Suprapubic skin (tissue), 4 donors: ENCODE results near the gene HSPB6. TPM values are rescaled to one million over a fixed set of nuclear protein-coding genes. Genes with fewer than 3 reads are reported as not detected.

Experiments
- DNase-seq, 2 donors: peaks; one replicate each; pipeline ENCODE4 v3.0.0-alpha.2; 2019; ENCODE audit warnings: low spot score in 2 of 2
- H3K27ac ChIP-seq: fragments of 200-600 bp; sonication (generic); one replicate; pipeline ENCODE4 v1.5.1; 2019
- H3K27me3 ChIP-seq: fragments of 200-600 bp; sonication (generic); one replicate; pipeline ENCODE4 v1.5.1; 2019
- H3K36me3 ChIP-seq: fragments of 200-600 bp; sonication (generic); one replicate; pipeline ENCODE4 v1.5.1; 2019
- H3K4me1 ChIP-seq: fragments of 200-600 bp; sonication (generic); one replicate; pipeline ENCODE4 v1.5.1; 2019
- H3K4me3 ChIP-seq: fragments of 200-600 bp; sonication (generic); one replicate; pipeline ENCODE4 v1.5.1; 2019; ENCODE audit warnings: mild to moderate bottlenecking
- H3K9me3 ChIP-seq: fragments of 200-600 bp; sonication (generic); one replicate; pipeline ENCODE4 v1.5.1; 2019
- CTCF ChIP-seq, 2 donors: fragments of 200-600 bp in 1 of 2; fragments of 450-650 bp in 1 of 2; sonication (generic) in 1 of 2; IDR thresholded peaks; one replicate each; pipeline ENCODE4 v1.5.1; 2016 to 2019; ENCODE audit warnings: antibody characterized with exemption in 2 of 2, mild to moderate bottlenecking in 1 of 2, moderate library complexity in 1 of 2
- EP300 ChIP-seq: sonication (generic); formaldehyde crosslinking; IDR thresholded peaks from one replicate; pipeline ENCODE4 v1.6.1; 2017; ENCODE audit warnings: antibody characterized with exemption
- POLR2A ChIP-seq, 2 donors: fragments of 450-650 bp; IDR thresholded peaks; one replicate each; pipeline ENCODE4 v1.6.1; 2017; ENCODE audit warnings: antibody characterized with exemption in 2 of 2, mild to moderate bottlenecking in 2 of 2, moderate library complexity in 2 of 2
- POLR2AphosphoS5 ChIP-seq, 3 donors: sonication (generic); formaldehyde crosslinking; IDR thresholded peaks; one replicate each; pipeline ENCODE4 v1.6.1; 2017; ENCODE audit warnings: antibody characterized with exemption in 3 of 3
- WGBS: methylation state at CpG from one replicate; pipeline ENCODE4 v1.1.5; 2018; 5-methylcytosine and 5-hydroxymethylcytosine counted together
- total RNA-seq, 4 donors: library from RNA; depleted of rRNA; stranded (reverse); fragments of >200 nt; gene quantifications; one replicate each; pipeline ENCODE4 v1.1.0, GENCODE V29; 2016

HSPB6 gene
- total RNA-seq, 4 donors from 2014 or later, result 4.1 to 13.4 (median 5.5) TPM

GRCh38 chr19:35783469-35784434 lies 26.9 kb upstream of the HSPB6 start:
- no peaks in the 10 kb centered on the region for H3K27me3 ChIP-seq
- H3K9me3 ChIP-seq, result no peaks in the 10 kb centered on the region
- H3K36me3 ChIP-seq, result peaks cover 56% of the 10 kb centered on the region
- no peaks in the 10 kb centered on the region for H3K4me1 ChIP-seq
- DNase-seq, result no peak
- no peak for TF ChIP-seq POLR2AphosphoS5 (IDR thresholded peaks at IDR 0.05)
- TF ChIP-seq EP300, result no peak
- TF ChIP-seq CTCF (IDR thresholded peaks at IDR 0.05), result no peak
- TF ChIP-seq POLR2A (IDR thresholded peaks at IDR 0.05), result no peak
- no peak overlapping the region for H3K27ac ChIP-seq
- 85% methylated on average over 27 of the region's 28 CpGs for WGBS
- H3K4me3 ChIP-seq, result no peak overlapping the region

GRCh38 chr19:35782589-35782988 lies 25.8 kb upstream of the HSPB6 start:
- Histone ChIP-seq H3K27ac (no peak overlapping the region), H3K9me3 (no peaks in the 10 kb centered on the region), H3K4me3 (no peak overlapping the region), H3K27me3 (no peaks in the 10 kb centered on the region), H3K4me1 (no peaks in the 10 kb centered on the region), H3K36me3 (peaks cover 56% of the 10 kb centered on the region)
- WGBS, result 96% methylated on average over 8 of the region's 12 CpGs
- peak in 1 of 2 donors; percentile 60 for DNase-seq
- TF ChIP-seq CTCF (IDR thresholded peaks at IDR 0.05) (no peak), POLR2A (IDR thresholded peaks at IDR 0.05) (no peak), POLR2AphosphoS5 (IDR thresholded peaks at IDR 0.05) (no peak), EP300 (no peak)

- 87% methylated on average over 9 of the region's 9 CpGs for WGBS
- no peak for DNase-seq
- Histone ChIP-seq H3K36me3 (peaks cover 53% of the 10 kb centered on the region), H3K4me1 (no peaks in the 10 kb centered on the region), H3K27ac (no peak overlapping the region), H3K4me3 (no peak overlapping the region), H3K27me3 (no peaks in the 10 kb centered on the region), H3K9me3 (no peaks in the 10 kb centered on the region)
- TF ChIP-seq EP300 (no peak), POLR2AphosphoS5 (IDR thresholded peaks at IDR 0.05) (no peak), CTCF (IDR thresholded peaks at IDR 0.05) (no peak), POLR2A (IDR thresholded peaks at IDR 0.05) (no peak)
Measured at GRCh38 chr19:35781650-35782049, 24.8 kb upstream of the HSPB6 start.

GRCh38 chr19:35780717-35781116 lies 23.9 kb upstream of the HSPB6 start:
- no peaks in the 10 kb centered on the region for H3K9me3 ChIP-seq
- no peak overlapping the region for H3K27ac ChIP-seq
- peaks cover 48% of the 10 kb centered on the region for H3K36me3 ChIP-seq
- DNase-seq, result peak in 1 of 2 donors; percentile 59
- TF ChIP-seq POLR2A (IDR thresholded peaks at IDR 0.05), result no peak
- TF ChIP-seq CTCF (IDR thresholded peaks at IDR 0.05), result no peak
- TF ChIP-seq POLR2AphosphoS5 (IDR thresholded peaks at IDR 0.05), result no peak
- TF ChIP-seq EP300, result no peak
- H3K4me1 ChIP-seq, result peaks cover 9% of the 10 kb centered on the region
- no peaks in the 10 kb centered on the region for H3K27me3 ChIP-seq
- no peak overlapping the region for H3K4me3 ChIP-seq
- WGBS, result 98% methylated on average over 9 of the region's 20 CpGs

GRCh38 chr19:35780058-35780457 lies 23.2 kb upstream of the HSPB6 start:
- TF ChIP-seq POLR2A (IDR thresholded peaks at IDR 0.05), result no peak
- TF ChIP-seq CTCF (IDR thresholded peaks at IDR 0.05), result no peak
- no peak for TF ChIP-seq EP300
- no peak for TF ChIP-seq POLR2AphosphoS5 (IDR thresholded peaks at IDR 0.05)
- no peak overlapping the region for H3K4me3 ChIP-seq
- peaks cover 44% of the 10 kb centered on the region for H3K36me3 ChIP-seq
- H3K4me1 ChIP-seq, result peaks cover 13% of the 10 kb centered on the region
- no peak overlapping the region for H3K27ac ChIP-seq
- 95% methylated on average over 13 of the region's 16 CpGs for WGBS
- no peak for DNase-seq
- no peaks in the 10 kb centered on the region for H3K27me3 ChIP-seq
- H3K9me3 ChIP-seq, result no peaks in the 10 kb centered on the region
